HEK293 (cell line): ENCODE measurements around the gene RAP1A.

Experiments used
- CTCF ChIA-PET: fragments of 350-600 bp; formaldehyde crosslinking; extraction: SDS; loops from one replicate; lab custom pipeline; 2021; ENCODE audit warnings: antibody characterized with exemption; lab: Yijun Ruan, JAX
- POLR2A ChIA-PET: fragments of 300-600 bp; formaldehyde crosslinking; extraction: SDS; loops from one replicate; lab custom pipeline; 2020; ENCODE audit warnings: antibody characterized with exemption, inconsistent platforms; lab: Yijun Ruan, JAX
- H3K27ac ChIP-seq: fragments of 200-500 bp; sonication (Bioruptor generic); 2 replicates; pipeline ENCODE4 v1.5.1; 2014; ENCODE audit warnings: low read depth, low read length, control low read depth, inconsistent platforms; ENCODE audit errors: extremely low read depth
- H3K36me3 ChIP-seq, 2 experiments: fragments of 200-500 bp in 1 of 2; sonication (Bioruptor generic) in 1 of 2; 1 replicate in 1 of 2; 2 replicates in 1 of 2; pipeline ENCODE4 v1.5.1; 2014 to 2017; ENCODE audit warnings: inconsistent platforms in 2 of 2, low read length in 2 of 2; ENCODE audit not compliant: control insufficient read depth in 2 of 2, insufficient read depth in 1 of 2
- H3K4me1 ChIP-seq: fragments of 200-500 bp; sonication (Bioruptor generic); 2 replicates; pipeline ENCODE4 v1.5.1; 2014; ENCODE audit warnings: mild to moderate bottlenecking, low read length, inconsistent platforms; ENCODE audit not compliant: control insufficient read depth, insufficient read depth
- H3K4me3 ChIP-seq: 2 replicates; pipeline ENCODE4 v1.5.1; 2011; ENCODE audit warnings: low read depth, mild to moderate bottlenecking, control low read depth, low read length, moderate library complexity
- H3K9me3 ChIP-seq: fragments of 200-500 bp; sonication (Bioruptor generic); 2 replicates; pipeline ENCODE4 v1.5.1; 2014; ENCODE audit warnings: low read depth, low read length, inconsistent platforms; ENCODE audit not compliant: control insufficient read depth, insufficient read depth
- AEBP2 ChIP-seq: fragments of 450-650 bp; formaldehyde crosslinking; IDR thresholded peaks from 2 replicates; pipeline ENCODE4 v1.5.1; 2016; ENCODE audit warnings: missing biosample characterization, missing genetic modification characterization, borderline replicate concordance
- KLF17 ChIP-seq: fragments of 450-650 bp; formaldehyde crosslinking; IDR thresholded peaks from 2 replicates; pipeline ENCODE4 v1.5.1; 2016; ENCODE audit warnings: missing biosample characterization, missing genetic modification characterization
- OSR2 ChIP-seq: fragments of 450-650 bp; formaldehyde crosslinking; IDR thresholded peaks from 2 replicates; pipeline ENCODE4 v1.5.1; 2016; ENCODE audit warnings: missing biosample characterization, missing genetic modification characterization
- PRDM2 ChIP-seq: fragments of 450-650 bp; formaldehyde crosslinking; IDR thresholded peaks from 2 replicates; pipeline ENCODE4 v1.5.1; 2016; ENCODE audit warnings: missing biosample characterization, missing genetic modification characterization, borderline replicate concordance
- ZNF10 ChIP-seq: fragments of 450-650 bp; formaldehyde crosslinking; IDR thresholded peaks from 2 replicates; pipeline ENCODE4 v1.5.1; 2017; ENCODE audit warnings: missing biosample characterization, missing genetic modification characterization
- ZNF138 ChIP-seq: fragments of 450-650 bp; formaldehyde crosslinking; IDR thresholded peaks from 2 replicates; pipeline ENCODE4 v1.5.1; 2016; ENCODE audit warnings: missing biosample characterization, missing genetic modification characterization, borderline replicate concordance
- ZNF169 ChIP-seq: fragments of 450-650 bp; formaldehyde crosslinking; IDR thresholded peaks from 2 replicates; pipeline ENCODE4 v1.5.1; 2016; ENCODE audit warnings: missing biosample characterization, missing genetic modification characterization
- ZNF175 ChIP-seq: fragments of 450-650 bp; formaldehyde crosslinking; IDR thresholded peaks from 2 replicates; pipeline ENCODE4 v1.5.1; 2016; ENCODE audit warnings: missing biosample characterization, missing genetic modification characterization
- ZNF302 ChIP-seq: fragments of 450-650 bp; formaldehyde crosslinking; IDR thresholded peaks from 2 replicates; pipeline ENCODE4 v1.5.1; 2016; ENCODE audit warnings: missing biosample characterization, missing genetic modification characterization, low read depth
- ZNF311 ChIP-seq: fragments of 450-650 bp; formaldehyde crosslinking; IDR thresholded peaks from 2 replicates; pipeline ENCODE4 v1.5.1; 2017; ENCODE audit warnings: missing biosample characterization, missing genetic modification characterization, borderline replicate concordance
- ZNF341 ChIP-seq: fragments of 450-650 bp; formaldehyde crosslinking; IDR thresholded peaks from 2 replicates; pipeline ENCODE4; 2016; ENCODE audit warnings: low read depth, missing biosample characterization, missing genetic modification characterization
- ZNF366 ChIP-seq: fragments of 450-650 bp; formaldehyde crosslinking; conservative IDR thresholded peaks from 2 replicates; pipeline ENCODE4 v1.5.1; 2016; ENCODE audit warnings: missing biosample characterization, missing genetic modification characterization
- ZNF488 ChIP-seq: fragments of 450-650 bp; formaldehyde crosslinking; IDR thresholded peaks from 2 replicates; pipeline ENCODE4 v1.5.1; 2016; ENCODE audit warnings: missing biosample characterization, missing genetic modification characterization
- ZNF521 ChIP-seq: fragments of 450-650 bp; formaldehyde crosslinking; IDR thresholded peaks from 2 replicates; pipeline ENCODE4 v1.5.1; 2017; ENCODE audit warnings: missing biosample characterization, mild to moderate bottlenecking, missing genetic modification characterization
- ZNF560 ChIP-seq: fragments of 450-650 bp; formaldehyde crosslinking; IDR thresholded peaks from 2 replicates; pipeline ENCODE4 v1.5.1; 2017; ENCODE audit warnings: missing biosample characterization, missing genetic modification characterization, borderline replicate concordance
- ZNF600 ChIP-seq: fragments of 450-650 bp; formaldehyde crosslinking; IDR thresholded peaks from 2 replicates; pipeline ENCODE4 v1.5.1; 2016; ENCODE audit warnings: missing biosample characterization, missing genetic modification characterization
- ZSCAN16 ChIP-seq: fragments of 450-650 bp; formaldehyde crosslinking; IDR thresholded peaks from 2 replicates; pipeline ENCODE4 v1.5.1; 2016; ENCODE audit warnings: missing biosample characterization, missing genetic modification characterization
- ZSCAN30 ChIP-seq: fragments of 450-650 bp; IDR thresholded peaks from 2 replicates; pipeline ENCODE4 v1.5.1; 2018; ENCODE audit warnings: missing biosample characterization, mild to moderate bottlenecking, missing genetic modification characterization, moderate library complexity

RAP1A gene

GRCh38 chr1:111643696-111644095 lies 24.1 kb downstream of the RAP1A start:
- Histone ChIP-seq H3K9me3 (no peaks in the 10 kb centered on the region), H3K27ac (no peak overlapping the region), H3K36me3 (no peaks in the 10 kb centered on the region; a peak in 1 of 3 replicates), H3K4me1 (peaks cover 3% of the 10 kb centered on the region), H3K4me3 (no peak overlapping the region)
- POLR2A ChIA-PET: no interaction called here
- TF ChIP-seq ZNF311 (tag by site-specific recombination) (no peak), OSR2 (no peak), ZNF138 (tag by site-specific recombination) (no peak), ZNF10 (tag by site-specific recombination) (no peak)
- CTCF ChIA-PET: interaction anchor here (0.7 kb wide), 1 partner anchor 451 kb away, joined by 3 read pairs; no protein-coding TSS in a partner anchor

GRCh38 chr1:111644506-111644905 lies 24.9 kb downstream of the RAP1A start:
- Histone ChIP-seq H3K9me3 (no peaks in the 10 kb centered on the region), H3K4me3 (no peak overlapping the region), H3K4me1 (no peaks in the 10 kb centered on the region; the same call in 1 of the 2 replicates), H3K27ac (no peak overlapping the region), H3K36me3 (no peaks in the 10 kb centered on the region; a peak in 1 of 3 replicates)
- no peak for TF ChIP-seq KLF17
- no peak for TF ChIP-seq ZNF560 (tag by site-specific recombination)
- TF ChIP-seq ZNF521 (tag by site-specific recombination): no peak
- no peak for TF ChIP-seq ZNF488
- TF ChIP-seq ZNF600: no peak
- TF ChIP-seq ZNF10 (tag by site-specific recombination): no peak
- no peak for TF ChIP-seq ZNF169 (tag by site-specific recombination)
- TF ChIP-seq ZSCAN30 (tag by site-specific recombination): no peak
- no peak for TF ChIP-seq ZNF302 (tag by site-specific recombination)
- no peak for TF ChIP-seq ZNF366 (tag by site-specific recombination)
- ChIA-PET CTCF (interaction anchor here (0.7 to 1.0 kb wide), 3 partner anchors 136 to 181 kb away, joined by 3 to 5 read pairs (median 3); no protein-coding TSS in a partner anchor), POLR2A (no interaction called here)

GRCh38 chr1:111647736-111648135 lies 28.1 kb downstream of the RAP1A start:
- Histone ChIP-seq H3K4me1 (no peaks in the 10 kb centered on the region), H3K4me3 (no peak overlapping the region), H3K9me3 (no peaks in the 10 kb centered on the region), H3K27ac (no peak overlapping the region), H3K36me3 (no peaks in the 10 kb centered on the region; a peak in 1 of 3 replicates)
- TF ChIP-seq ZNF341 (tag by site-specific recombination) (no peak), AEBP2 (no peak), ZSCAN16 (tag by site-specific recombination) (no peak), PRDM2 (tag by site-specific recombination) (no peak), ZNF175 (tag by site-specific recombination) (no peak)
- POLR2A ChIA-PET: no interaction called here
- CTCF ChIA-PET: interaction anchor here (1.3 kb wide), 1 partner anchor 139 kb away, joined by 4 read pairs; no protein-coding TSS in a partner anchor
